ENCODE data around the gene ZDHHC20.
"Not testable (repeated sequence)": the region's sequence is repeated elsewhere in the genome, so short reads cannot be mapped to it uniquely, and the experiment has no call there.

The ZDHHC20 gene

GRCh38 chr13:21435687-21436151 is 23.4 kb downstream of the ZDHHC20 start:
- DNase-seq (ENCODE audit: low spot score) = no peak

DNA sequence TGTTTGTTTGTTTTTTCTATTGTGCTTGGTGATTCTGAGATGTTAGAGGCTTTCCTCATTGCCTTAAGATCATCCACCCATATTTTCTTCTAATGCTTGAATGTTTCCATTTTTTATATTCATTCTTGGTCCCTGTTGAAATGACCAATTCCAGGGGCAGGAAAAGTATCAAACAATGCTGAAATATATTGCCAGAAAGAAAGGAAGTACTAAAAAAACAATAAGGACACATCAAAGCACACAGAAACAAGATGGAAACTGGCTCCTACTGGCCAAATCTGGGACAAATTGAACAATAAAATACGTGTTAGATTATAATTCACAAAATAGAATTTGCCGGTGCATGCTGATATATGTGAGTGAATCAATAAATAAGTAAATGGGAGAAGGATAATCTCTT is 23.9 kb downstream of the ZDHHC20 start:
- DNase-seq (ENCODE audit: low spot score) = no peak

GRCh38 chr13:21434588-21434987 is 24.5 kb downstream of the ZDHHC20 start:
- DNase-seq (ENCODE audit: low spot score) = no peak

DNA sequence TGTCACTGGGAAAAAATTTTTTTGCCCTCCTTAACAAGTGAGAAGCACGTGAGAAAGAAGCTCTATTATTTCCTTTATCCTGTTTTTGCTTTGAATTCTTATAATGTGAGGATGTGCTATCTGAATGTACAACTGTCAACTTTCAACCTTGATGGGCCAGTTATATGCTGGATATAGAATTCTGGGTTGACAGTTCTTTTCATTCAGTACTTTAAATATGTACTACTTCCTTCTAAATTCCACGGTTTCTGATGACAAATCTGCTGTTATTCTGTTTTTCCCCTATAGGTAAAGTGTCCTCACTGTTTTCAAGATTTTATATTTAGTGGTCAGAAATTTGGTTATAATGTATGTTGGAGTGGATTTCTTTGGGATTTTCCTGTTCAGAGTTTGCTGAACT is 29.9 kb downstream of the ZDHHC20 start:
- DNase-seq (ENCODE audit: low spot score) = no peak

- no peak for DNase-seq (ENCODE audit: low spot score)
Observed at GRCh38 chr13:21427741-21428140, 31.4 kb downstream of the ZDHHC20 start.

GRCh38 chr13:21426238-21426637 is 32.9 kb downstream of the ZDHHC20 start:
- DNase-seq (ENCODE audit: low spot score) = no peak

GRCh38 chr13:21420706-21421105 is 38.4 kb downstream of the ZDHHC20 start:
- no peak for DNase-seq (ENCODE audit: low spot score)

GRCh38 chr13:21413013-21413412 is 46.1 kb downstream of the ZDHHC20 start:
- DNase-seq (ENCODE audit: low spot score) = no peak

- peak; percentile 50 for DNase-seq (ENCODE audit: low spot score)
Observed at GRCh38 chr13:21410453-21410852, 48.6 kb downstream of the ZDHHC20 start.

- DNase-seq (ENCODE audit: low spot score) = no peak
Observed at GRCh38 chr13:21405309-21405708, 53.8 kb downstream of the ZDHHC20 start.

- DNase-seq (ENCODE audit: low spot score) = no peak
Observed at GRCh38 chr13:21402586-21403307, 56.4 kb downstream of the ZDHHC20 start.

DNA sequence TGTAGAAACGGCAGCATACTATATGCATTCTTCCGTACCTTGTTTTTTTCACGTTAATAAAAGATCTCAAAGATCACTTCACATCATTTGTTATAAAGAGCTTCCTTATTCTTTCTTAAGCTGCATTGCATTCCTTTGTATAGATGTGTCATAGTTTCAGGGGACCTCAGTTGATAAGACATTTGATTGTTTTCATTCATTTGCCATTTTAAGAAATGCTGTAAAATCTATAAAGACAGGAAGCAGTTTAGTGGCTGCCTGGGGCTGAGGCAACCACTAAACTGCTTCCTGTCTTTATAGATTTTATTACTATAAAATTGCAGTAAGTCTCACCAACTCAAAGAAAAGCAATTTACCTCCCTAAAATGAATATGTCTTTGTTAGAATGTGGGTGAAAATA is 59.4 kb downstream of the ZDHHC20 start:
- no peak for DNase-seq (ENCODE audit: low spot score)

GRCh38 chr13:21395953-21396352 is 63.1 kb downstream of the ZDHHC20 start:
- no peak for DNase-seq (ENCODE audit: low spot score)

- DNase-seq (ENCODE audit: low spot score) = no peak
Observed at GRCh38 chr13:21389124-21389523, 70.0 kb downstream of the ZDHHC20 start.

DNA sequence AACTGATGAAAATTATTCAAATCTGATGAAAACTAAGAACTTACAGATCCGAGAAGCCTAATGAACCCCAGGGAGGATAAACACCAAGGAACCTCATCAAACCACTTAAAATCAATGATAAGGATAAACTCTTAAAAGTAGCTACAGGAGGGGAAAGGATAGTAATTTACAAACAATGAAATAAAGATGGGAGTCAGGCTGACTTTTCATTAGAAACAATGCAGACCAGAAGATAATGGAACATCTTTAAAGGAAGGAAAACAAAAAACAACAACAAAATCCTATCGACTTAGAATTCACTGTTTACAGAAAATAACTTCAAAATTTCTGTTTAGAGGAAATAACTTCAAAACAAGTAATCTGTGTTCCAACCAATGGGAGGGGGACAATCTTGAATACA is 73.4 kb downstream of the ZDHHC20 start:
- no peak for DNase-seq (ENCODE audit: low spot score)

DNA sequence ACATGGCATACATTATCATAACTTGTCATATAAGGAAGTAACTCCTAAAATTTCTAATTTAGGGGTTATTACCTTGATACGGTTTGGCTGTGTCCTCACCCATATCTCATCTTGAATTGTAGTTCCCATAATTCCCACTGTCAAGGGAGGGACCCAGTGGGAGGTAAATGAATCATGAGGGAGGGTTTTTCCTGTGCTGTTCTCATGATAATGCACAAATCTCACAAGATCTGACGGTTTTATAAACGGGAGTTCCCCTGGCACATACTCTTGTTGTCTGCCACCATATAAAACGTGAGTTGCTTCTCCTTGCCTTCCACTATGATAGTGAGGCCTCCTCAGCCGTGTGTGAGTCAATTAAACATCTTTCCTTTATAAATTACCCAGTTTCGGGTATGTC is 76.0 kb downstream of the ZDHHC20 start:
- no peak for DNase-seq (ENCODE audit: low spot score)

GRCh38 chr13:21376998-21377985 is 81.8 kb downstream of the ZDHHC20 start:
- DNase-seq (ENCODE audit: low spot score) = not testable (repeated sequence)

GRCh38 chr13:21372530-21372929 is 86.6 kb downstream of the ZDHHC20 start:
- no peak for DNase-seq (ENCODE audit: low spot score)

- DNase-seq (ENCODE audit: low spot score) = no peak
Observed at GRCh38 chr13:21371011-21371410, 88.1 kb downstream of the ZDHHC20 start.

- no peak for DNase-seq (ENCODE audit: low spot score)
Observed at GRCh38 chr13:21365574-21365973, 93.5 kb downstream of the ZDHHC20 start.

GRCh38 chr13:21364916-21365315 is 94.2 kb downstream of the ZDHHC20 start:
- no peak for DNase-seq (ENCODE audit: low spot score)

GRCh38 chr13:21364357-21364756 is 94.7 kb downstream of the ZDHHC20 start:
- no peak for DNase-seq (ENCODE audit: low spot score)

- no peak for DNase-seq (ENCODE audit: low spot score)
Observed at GRCh38 chr13:21362741-21363140, 96.4 kb downstream of the ZDHHC20 start.

Data from ecto neural progenitor cell (in vitro differentiated cells).